Right atrium auricular region (tissue), 2 donors: ENCODE results near the gene OR56B4. TPM values are rescaled to one million over a fixed set of nuclear protein-coding genes. Genes with fewer than 3 reads are reported as not detected.

Experiments
- DNase-seq: peaks from one replicate; pipeline ENCODE4 v3.0.0-alpha.2; 2019; ENCODE audit warnings: low spot score
- H3K27ac ChIP-seq, 2 donors: fragments of 200-600 bp; sonication (generic); 1 replicate in 1 of 2; 2 replicates in 1 of 2; pipeline ENCODE4 v1.5.1; 2016 to 2019
- H3K27me3 ChIP-seq, 2 donors: fragments of 200-600 bp; sonication (generic); one replicate each; pipeline versions ENCODE4 v1.5.1 to v1.6.0; 2017 to 2019
- H3K36me3 ChIP-seq: fragments of 200-600 bp; sonication (generic); one replicate; pipeline ENCODE4 v1.5.1; 2016
- H3K4me1 ChIP-seq, 2 donors: fragments of 200-600 bp; sonication (generic); one replicate each; pipeline versions ENCODE4 v1.5.1 to v1.6.0; 2017 to 2019
- H3K4me3 ChIP-seq, 2 donors: fragments of 200-600 bp; sonication (generic); 1 replicate in 1 of 2; 2 replicates in 1 of 2; pipeline ENCODE4 v1.5.1; 2017 to 2019; ENCODE audit warnings: mild to moderate bottlenecking in 1 of 2, moderate library complexity in 1 of 2
- H3K9me3 ChIP-seq, 2 donors: fragments of 200-600 bp; sonication (generic); one replicate each; pipeline ENCODE4 v1.5.1; 2019
- CTCF ChIP-seq, 2 donors: fragments of 200-600 bp; sonication (generic); IDR thresholded peaks; one replicate each; pipeline ENCODE4 v1.5.1; 2019; ENCODE audit warnings: antibody characterized with exemption in 2 of 2
- total RNA-seq, 2 donors: library from RNA; depleted of rRNA; stranded (reverse); fragments of >200 nt; gene quantifications; one replicate each; pipeline ENCODE4 v1.1.0, GENCODE V29; 2016

Gene OR56B4
- total RNA-seq, 2 donors from 2014 or later, result not detected

GRCh38 chr11:6083129-6083528 is 24.4 kb upstream of the OR56B4 start:
- TF ChIP-seq CTCF (IDR thresholded peaks at IDR 0.05), result no peak
- Histone ChIP-seq H3K9me3 (peaks cover 0 to 9% of the 10 kb centered on the region in 2 donors), H3K27me3 (no peaks in the 10 kb centered on the region), H3K27ac (no peak overlapping the region), H3K4me3 (no peak overlapping the region), H3K4me1 (no peaks in the 10 kb centered on the region), H3K36me3 (no peaks in the 10 kb centered on the region)
- DNase-seq, result no peak

DNA sequence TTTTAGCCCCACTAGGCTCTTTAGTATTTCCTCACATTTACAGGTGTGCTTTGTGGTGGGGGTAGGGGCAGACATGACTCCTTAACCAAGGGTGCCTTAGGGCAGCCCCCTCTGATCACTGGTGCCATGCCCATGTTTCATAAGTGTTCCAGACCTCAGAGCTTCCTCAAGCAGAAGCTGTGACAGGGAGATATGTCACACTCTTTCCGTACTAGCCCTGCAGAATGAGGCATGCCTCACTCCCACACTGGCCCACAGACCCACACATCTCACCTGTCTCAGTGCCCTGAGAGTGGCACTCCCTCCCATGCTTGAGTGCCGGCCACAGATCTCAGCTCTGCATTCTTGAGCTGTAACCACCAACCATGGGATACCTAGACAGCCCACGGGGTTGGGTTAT is 22.9 kb upstream of the OR56B4 start:
- no peaks in the 10 kb centered on the region for H3K36me3 ChIP-seq
- TF ChIP-seq CTCF (IDR thresholded peaks at IDR 0.05), result no peak
- peaks cover 0 to 9% of the 10 kb centered on the region in 2 donors for H3K9me3 ChIP-seq
- no peaks in the 10 kb centered on the region for H3K4me1 ChIP-seq
- DNase-seq, result no peak
- H3K27ac ChIP-seq, result no peak overlapping the region
- H3K27me3 ChIP-seq, result no peaks in the 10 kb centered on the region
- no peak overlapping the region for H3K4me3 ChIP-seq

GRCh38 chr11:6094186-6094585 is 13.3 kb upstream of the OR56B4 start:
- Histone ChIP-seq H3K4me1 (no peaks in the 10 kb centered on the region), H3K36me3 (no peaks in the 10 kb centered on the region), H3K27ac (no peak overlapping the region), H3K4me3 (no peak overlapping the region), H3K9me3 (no peaks in the 10 kb centered on the region), H3K27me3 (no peaks in the 10 kb centered on the region)
- no peak for DNase-seq
- no peak for TF ChIP-seq CTCF (IDR thresholded peaks at IDR 0.05)

DNA sequence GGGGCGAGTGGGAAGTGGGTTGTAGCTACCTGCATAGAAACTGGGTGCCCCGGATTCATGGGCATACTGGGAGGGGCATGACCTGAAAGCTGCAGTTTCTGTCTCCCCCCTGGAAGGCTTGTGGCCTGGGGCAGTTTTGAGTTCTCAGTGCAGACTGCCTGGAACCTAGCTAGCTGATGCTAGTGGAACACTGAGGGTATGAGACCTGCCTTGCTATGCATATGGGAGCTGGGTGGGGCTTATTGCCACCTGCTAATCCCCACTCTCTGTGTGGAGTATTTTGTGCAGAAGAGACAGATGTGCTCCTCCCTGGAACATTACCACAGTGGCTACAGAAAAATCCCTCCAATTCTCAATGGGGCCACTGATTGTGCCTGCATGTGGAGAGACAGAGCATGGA is 11.7 kb upstream of the OR56B4 start:
- H3K36me3 ChIP-seq, result no peaks in the 10 kb centered on the region
- no peak overlapping the region for H3K4me3 ChIP-seq
- H3K27ac ChIP-seq, result no peak overlapping the region
- DNase-seq, result no peak
- no peaks in the 10 kb centered on the region for H3K9me3 ChIP-seq
- no peaks in the 10 kb centered on the region for H3K27me3 ChIP-seq
- TF ChIP-seq CTCF (IDR thresholded peaks at IDR 0.05), result no peak
- no peaks in the 10 kb centered on the region for H3K4me1 ChIP-seq

DNA sequence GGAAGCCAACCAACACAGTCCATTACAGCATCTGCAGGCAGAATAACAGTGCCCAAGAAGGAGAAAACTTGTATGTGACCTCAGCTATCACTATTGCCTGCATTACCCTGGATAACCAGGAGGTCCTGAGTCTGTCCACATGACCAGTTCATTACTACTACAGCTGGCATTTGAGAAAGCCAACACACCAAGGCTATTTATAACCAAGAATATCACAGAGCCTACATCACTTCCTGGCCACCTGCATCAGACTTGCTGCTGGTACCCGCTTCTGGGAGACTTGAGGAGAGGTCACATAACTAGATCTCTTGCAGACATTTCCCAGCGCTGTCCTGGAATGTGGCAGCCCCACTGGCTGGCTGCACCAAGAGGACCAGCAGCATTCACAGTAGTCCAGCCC is 11.1 kb upstream of the OR56B4 start:
- no peak for DNase-seq
- no peaks in the 10 kb centered on the region for H3K36me3 ChIP-seq
- H3K4me1 ChIP-seq, result no peaks in the 10 kb centered on the region
- no peaks in the 10 kb centered on the region for H3K27me3 ChIP-seq
- no peak overlapping the region for H3K4me3 ChIP-seq
- no peak for TF ChIP-seq CTCF (IDR thresholded peaks at IDR 0.05)
- no peaks in the 10 kb centered on the region for H3K9me3 ChIP-seq
- no peak overlapping the region for H3K27ac ChIP-seq

DNA sequence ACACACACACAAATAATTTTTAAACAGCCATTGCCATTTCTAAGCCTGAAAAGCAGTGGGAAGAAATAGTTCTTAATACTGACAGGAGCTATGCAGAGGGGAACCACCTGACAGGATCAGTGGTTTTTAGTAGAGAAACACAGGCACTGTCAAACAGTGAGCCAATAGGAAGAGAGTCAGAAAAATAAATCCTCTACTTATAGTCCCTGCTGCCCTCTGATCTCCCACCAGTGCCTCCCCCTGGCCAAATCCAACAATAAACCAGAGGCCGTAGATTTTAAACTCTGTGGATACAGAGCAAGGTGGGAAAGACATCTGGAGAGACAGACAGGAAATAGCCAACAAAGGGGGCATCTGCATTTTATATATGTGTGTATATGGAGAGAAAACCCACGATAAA is 7.9 kb upstream of the OR56B4 start:
- Histone ChIP-seq H3K4me1 (no peaks in the 10 kb centered on the region), H3K27ac (no peak overlapping the region), H3K36me3 (no peaks in the 10 kb centered on the region), H3K9me3 (no peaks in the 10 kb centered on the region), H3K27me3 (no peaks in the 10 kb centered on the region), H3K4me3 (no peak overlapping the region)
- no peak for DNase-seq
- no peak for TF ChIP-seq CTCF (IDR thresholded peaks at IDR 0.05)
